Stimulated activated CD4-positive, alpha-beta T cell treated with anti-CD3 and anti-CD28 coated beads, Interleukin-2, amount 100 ng/mL, for 48 hours (primary cell): ENCODE data around the gene CNTLN.
"Not testable (repeated sequence)": the region's sequence is repeated elsewhere in the genome, so short reads cannot be mapped to it uniquely, and the experiment has no call there.

Source experiments
- DNase-seq, 2 donors: peaks; one replicate each; pipeline ENCODE4 v3.0.0-alpha.2; 2020

Gene CNTLN

GRCh38 chr9:17422994-17423680, 288.3 kb downstream of the CNTLN start:
- DNase-seq = no peak

- DNase-seq = no peak
Observed at GRCh38 chr9:17423681-17424011, 288.8 kb downstream of the CNTLN start.

DNA sequence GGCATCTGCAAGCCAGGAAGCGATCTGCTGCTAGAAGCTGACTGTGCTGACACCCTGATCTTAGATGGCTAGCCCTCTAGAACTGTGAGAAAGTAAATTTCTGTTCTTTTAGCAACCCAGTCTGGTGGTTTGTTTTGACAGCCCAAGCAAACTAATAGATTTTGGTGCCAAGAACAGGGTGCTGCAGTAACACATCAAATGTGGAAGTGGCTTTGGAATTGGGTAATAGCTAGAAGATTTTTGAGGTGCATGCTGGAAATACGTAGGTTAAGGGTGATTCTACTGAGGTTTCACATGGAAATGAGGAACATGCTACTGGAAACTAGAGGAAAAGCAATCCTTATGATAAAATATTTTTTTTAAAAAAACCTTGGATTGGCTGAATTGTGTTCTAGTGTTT, 290.5 kb downstream of the CNTLN start:
- DNase-seq = no peak

- no peak for DNase-seq
Observed at GRCh38 chr9:17433526-17433925, 298.7 kb downstream of the CNTLN start.

DNA sequence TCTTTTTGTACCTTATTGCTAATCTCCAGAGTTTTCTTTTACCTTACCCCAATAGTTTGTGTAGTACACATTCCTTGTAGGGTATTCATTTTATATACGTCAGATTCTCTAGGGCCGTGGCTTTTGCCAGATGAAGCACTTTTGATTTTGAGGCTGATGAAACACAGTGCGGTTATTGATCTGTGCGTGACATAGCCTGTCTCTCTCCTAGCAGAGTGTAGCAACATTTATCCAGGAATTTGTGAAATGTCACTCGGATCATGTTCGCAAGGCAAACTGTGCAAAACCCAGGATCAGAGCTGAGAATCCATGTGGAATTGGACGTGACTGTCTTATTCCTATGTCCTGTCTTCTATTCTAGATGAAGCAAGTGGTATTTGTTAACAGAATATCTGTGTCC, 302.0 kb downstream of the CNTLN start:
- no peak for DNase-seq

DNA sequence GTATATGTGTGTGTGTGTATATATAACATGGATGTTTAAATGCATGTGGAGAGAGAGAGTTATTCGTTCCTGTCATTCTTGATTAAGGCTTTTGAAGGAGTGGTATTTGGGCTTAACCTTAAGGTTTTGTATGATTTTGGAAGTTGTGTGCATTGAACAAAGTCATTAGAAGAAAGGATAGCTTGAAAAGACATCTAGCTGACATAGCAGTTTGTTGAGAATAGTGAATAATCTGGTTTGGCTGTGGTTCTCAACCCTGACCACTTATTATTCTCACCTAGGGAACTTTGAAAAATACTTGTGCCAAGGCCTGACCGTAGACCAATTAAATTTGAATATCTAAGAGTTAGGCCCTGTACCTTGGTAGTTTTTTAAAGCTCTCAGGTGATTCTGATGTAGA, 303.0 kb downstream of the CNTLN start:
- no peak for DNase-seq

DNA sequence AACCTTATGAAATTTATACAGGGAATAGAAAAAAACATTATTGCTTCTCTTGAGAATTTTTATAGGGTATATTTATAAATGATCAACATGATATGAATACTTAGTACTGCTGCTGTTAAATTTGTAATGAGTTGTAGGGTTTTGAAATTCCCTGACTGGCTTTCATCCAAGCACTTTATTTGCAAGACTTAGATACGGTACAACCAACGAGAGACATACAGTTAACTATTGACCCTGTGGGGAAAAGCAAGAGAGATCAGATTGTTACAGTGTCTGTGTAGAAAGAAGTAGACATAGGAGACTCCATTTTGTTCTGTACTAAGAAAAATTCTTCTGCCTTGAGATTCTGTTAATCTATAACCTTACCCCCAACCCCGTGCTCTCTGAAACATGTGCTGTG, 310.3 kb downstream of the CNTLN start:
- not testable (repeated sequence) for DNase-seq

GRCh38 chr9:17453751-17454150, 318.9 kb downstream of the CNTLN start:
- DNase-seq = no peak

DNA sequence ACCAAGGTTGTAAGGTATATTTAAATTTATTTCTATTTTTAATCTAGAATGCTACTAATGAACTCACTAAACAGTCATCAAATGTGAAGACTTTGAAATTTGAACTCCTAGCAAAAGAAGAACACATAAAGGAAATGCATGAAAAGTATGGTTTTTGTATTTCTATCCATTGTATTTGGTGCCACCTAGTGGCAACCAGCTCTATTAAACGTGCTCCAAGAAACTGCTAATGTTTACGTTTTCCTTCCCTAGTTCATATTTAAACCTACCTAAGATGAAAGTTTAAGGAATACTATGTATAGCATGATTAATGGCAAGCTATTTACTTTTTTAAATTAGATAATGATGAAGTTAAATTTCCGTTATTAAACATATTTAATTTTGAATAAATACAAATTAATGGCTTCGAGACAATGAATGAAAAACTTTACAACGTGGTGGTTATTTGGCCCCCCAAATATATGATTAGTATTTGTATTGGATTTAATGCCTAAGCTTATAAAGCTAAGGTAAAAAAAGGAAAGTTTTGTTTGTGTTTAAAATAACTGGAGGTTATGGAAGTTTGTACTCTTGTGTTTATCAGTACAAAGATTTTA, 328.1 kb downstream of the CNTLN start:
- peak; percentile 10 to 21 for DNase-seq

GRCh38 chr9:17470036-17470813, 335.4 kb downstream of the CNTLN start:
- no peak for DNase-seq

GRCh38 chr9:17472126-17472525, 337.3 kb downstream of the CNTLN start:
- DNase-seq = no peak

DNA sequence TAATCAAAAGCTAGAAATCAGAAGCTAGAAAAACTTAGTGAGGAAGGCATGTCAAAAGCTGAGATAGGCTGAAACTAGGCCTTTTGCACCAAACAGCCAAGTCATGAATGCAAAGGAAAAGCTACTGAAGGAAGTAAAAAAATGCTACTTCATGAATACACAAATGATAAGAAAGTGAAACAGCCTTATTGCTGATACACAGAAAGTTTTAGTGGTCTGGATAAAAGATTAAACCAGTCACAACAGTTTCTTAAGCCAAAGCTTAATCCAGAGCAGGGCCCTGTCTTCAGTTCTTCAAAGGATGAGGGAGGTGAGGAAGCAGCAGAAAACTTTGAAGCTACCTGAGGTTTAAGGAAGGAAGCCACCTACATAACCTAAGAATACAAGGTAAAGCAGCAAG, 341.6 kb downstream of the CNTLN start:
- no peak for DNase-seq

DNA sequence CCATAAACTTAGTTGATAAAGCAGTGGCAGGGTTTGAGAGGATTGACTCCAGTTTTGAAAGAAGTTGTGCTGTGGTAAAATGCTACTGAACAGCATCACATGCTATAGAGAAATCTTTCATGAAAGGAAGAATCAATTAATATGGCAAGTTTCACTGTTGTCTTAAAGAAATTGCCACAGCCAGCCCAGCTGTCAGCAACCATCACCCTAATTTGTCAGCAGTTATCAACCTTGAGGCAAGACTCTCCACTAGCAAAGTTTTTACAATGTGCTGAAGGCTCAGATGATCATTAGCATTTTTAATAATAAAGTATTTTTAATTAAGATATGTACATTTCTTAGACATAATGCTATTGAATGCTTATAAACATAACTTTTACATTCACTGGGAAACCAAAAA, 343.0 kb downstream of the CNTLN start:
- DNase-seq = no peak

- DNase-seq = no peak
Observed at GRCh38 chr9:17480966-17481365, 346.1 kb downstream of the CNTLN start.

DNA sequence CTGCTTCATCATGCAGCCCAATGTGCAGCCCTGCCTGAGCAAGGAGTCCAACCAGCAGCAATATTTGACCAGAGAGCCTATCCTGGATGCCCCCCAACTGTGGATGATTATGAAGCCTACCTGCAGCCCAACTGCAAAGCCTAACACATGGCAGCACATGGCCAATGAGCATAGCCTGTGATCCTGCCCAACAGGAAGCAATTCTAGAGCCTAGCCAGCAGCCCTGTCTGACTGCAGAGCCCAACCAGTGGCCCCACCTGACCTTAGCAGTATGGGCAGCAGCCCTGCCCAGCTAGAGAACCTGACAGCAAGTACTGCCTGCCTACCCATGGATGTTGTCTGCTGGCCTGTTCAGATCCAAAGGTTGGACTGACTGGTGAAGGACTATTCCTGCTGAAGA, 346.7 kb downstream of the CNTLN start:
- no peak for DNase-seq

GRCh38 chr9:17484906-17485305, 350.1 kb downstream of the CNTLN start:
- DNase-seq = no peak

DNA sequence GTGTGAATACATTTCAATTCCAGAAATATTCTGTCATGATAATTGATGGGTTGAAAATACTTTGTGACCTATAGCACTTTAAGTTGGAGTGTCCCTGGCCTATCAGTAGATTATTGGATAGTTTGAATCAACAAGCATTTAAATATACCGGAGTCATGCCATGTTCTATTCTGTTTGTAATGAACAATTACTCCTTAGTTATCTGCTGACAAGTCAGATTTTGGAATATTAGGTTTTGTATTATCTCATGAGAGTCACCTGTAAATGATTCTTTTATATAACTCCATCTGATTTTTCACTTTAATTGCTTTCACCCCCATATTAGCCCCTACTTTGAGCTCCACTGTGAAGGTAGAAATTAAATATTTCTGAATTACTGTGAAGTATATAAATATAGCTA, 351.6 kb downstream of the CNTLN start:
- no peak for DNase-seq

- no peak for DNase-seq
Observed at GRCh38 chr9:17487467-17487866, 352.6 kb downstream of the CNTLN start.

GRCh38 chr9:17488662-17489061, 353.8 kb downstream of the CNTLN start:
- no peak for DNase-seq

DNA sequence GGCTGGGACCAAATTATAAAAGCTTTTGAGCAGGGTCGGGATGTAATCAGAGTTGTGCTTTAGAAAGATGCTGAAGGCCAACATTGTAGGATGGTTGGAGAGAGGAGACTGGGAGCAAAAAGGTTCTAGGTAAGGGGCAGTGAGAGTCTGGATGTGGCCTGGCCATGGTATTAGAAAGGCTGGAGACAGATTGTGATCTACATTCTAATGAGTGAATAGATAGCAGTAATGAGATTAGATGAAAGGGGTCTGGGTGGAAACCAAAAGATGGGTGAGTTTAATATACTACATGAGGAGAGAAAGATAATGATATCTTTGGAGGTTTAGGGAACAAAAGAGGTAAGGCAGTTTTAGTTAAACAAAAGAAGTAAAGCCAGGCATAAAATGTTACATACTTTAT, 355.3 kb downstream of the CNTLN start:
- DNase-seq = no peak

DNA sequence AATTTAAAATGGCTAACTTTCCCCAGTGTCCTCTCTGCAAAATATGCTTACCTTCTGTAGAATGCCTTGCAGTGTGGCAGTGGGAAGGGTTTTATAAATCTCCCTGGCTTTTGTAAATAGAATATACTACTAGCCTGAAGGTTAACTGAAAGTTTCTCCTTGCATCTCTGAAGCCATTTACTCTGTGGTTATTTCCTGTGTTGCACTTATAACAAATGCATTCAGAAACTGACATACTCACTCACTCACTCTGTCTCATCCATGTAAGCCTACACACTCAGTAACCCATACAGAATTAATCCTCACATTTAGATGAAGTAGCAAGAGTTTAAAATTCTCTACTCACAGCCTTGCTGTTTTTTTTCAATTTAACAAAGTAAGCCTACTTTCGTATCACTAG, 356.9 kb downstream of the CNTLN start:
- no peak for DNase-seq

DNA sequence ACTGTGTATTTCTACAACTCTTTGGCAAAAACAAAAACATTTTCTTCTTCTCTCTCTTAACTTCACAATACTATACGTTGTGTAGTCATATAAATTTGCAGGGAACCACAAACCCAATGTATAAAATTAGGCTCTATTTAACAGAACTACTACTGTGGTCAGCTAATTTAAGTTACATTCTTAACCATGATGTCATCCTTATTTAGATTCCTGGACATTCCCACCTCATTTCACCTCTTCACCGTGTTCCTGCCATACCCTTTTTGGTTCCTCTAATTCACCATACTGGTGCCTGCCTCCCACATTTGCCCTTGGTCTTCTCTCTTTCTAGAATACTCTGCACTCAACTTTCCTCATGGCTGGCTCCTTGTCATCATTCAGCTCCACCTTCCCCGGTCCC, 368.4 kb downstream of the CNTLN start:
- DNase-seq = no peak

GRCh38 chr9:17509151-17509550, 374.3 kb downstream of the CNTLN start:
- no peak for DNase-seq

DNA sequence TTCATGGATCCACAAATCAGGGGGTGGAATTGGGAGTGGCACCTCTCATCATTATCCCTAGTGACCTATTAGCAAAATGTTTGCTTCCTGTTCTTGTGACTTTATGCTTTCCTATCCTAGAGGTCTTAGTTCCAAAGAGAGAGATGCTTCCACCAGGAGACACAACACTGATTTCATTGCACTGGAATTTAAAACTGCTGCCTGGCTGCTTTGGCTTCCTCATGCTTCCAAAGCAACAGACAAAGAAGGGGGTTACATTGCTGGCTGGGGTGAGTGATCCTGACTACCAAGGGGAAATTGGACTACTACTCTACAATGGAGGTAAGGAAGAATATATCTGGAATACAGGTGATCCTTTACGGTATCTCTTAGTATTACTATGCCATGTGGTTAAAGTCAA, 374.9 kb downstream of the CNTLN start:
- DNase-seq = no peak

GRCh38 chr9:17519761-17520160, 384.9 kb downstream of the CNTLN start:
- DNase-seq = no peak
